Fibroblast of lung (primary cell): ENCODE measurements around the gene RUFY3. TPM values are rescaled to one million over a fixed set of nuclear protein-coding genes. Genes with fewer than 3 reads are reported as not detected.

Experiments
- DNase-seq, 2 donors: peaks; one replicate each; pipeline versions ENCODE4 v3.0.0 to v3.0.0-alpha.2; 2010; ENCODE audit warnings: low read depth in 2 of 2
- H2AFZ ChIP-seq: 2 replicates; pipeline ENCODE4 v1.5.1; 2012; ENCODE audit warnings: low read length, control low read depth, inconsistent platforms
- H3K27ac ChIP-seq: 2 replicates; pipeline ENCODE4 v1.5.1; 2011; ENCODE audit warnings: low read length, control low read depth; ENCODE audit not compliant: insufficient read depth
- H3K27me3 ChIP-seq: 2 replicates; pipeline ENCODE4 v1.5.1; 2011; ENCODE audit warnings: mild to moderate bottlenecking, low read length; ENCODE audit not compliant: control insufficient read depth, insufficient read depth
- H3K36me3 ChIP-seq: 2 replicates; pipeline ENCODE4 v1.5.1; 2011; ENCODE audit warnings: low read length; ENCODE audit not compliant: control insufficient read depth, insufficient read depth
- H3K4me1 ChIP-seq: 2 replicates; pipeline ENCODE4 v1.5.1; 2011; ENCODE audit warnings: low read length; ENCODE audit not compliant: control insufficient read depth, insufficient read depth; ENCODE audit errors: extremely low read depth
- H3K4me2 ChIP-seq: 2 replicates; pipeline ENCODE4 v1.5.1; 2011; ENCODE audit warnings: low read length, control low read depth; ENCODE audit not compliant: insufficient read depth; ENCODE audit errors: extremely low read depth
- H3K4me3 ChIP-seq, 4 experiments: fragments of 200-600 bp in 1 of 4; sonication (generic) in 1 of 4; replicated peaks in 1 of 4; 2 replicates each; pipeline ENCODE4 v1.5.1; 2011 to 2016; ENCODE audit warnings: low read length in 4 of 4, low read depth in 3 of 4, mild to moderate bottlenecking in 3 of 4, control low read depth in 2 of 4, inconsistent platforms in 1 of 4, mixed read lengths in 1 of 4; ENCODE audit not compliant: insufficient read depth in 1 of 4; ENCODE audit errors: control extremely low read depth in 1 of 4
- H3K79me2 ChIP-seq: 2 replicates; pipeline ENCODE4 v1.5.1; 2012; ENCODE audit warnings: mild to moderate bottlenecking, low read length, inconsistent platforms; ENCODE audit not compliant: control insufficient read depth, insufficient read depth
- H3K9ac ChIP-seq: 2 replicates; pipeline ENCODE4 v1.5.1; 2011; ENCODE audit warnings: mild to moderate bottlenecking, low read length, control low read depth; ENCODE audit not compliant: insufficient read depth
- H3K9me3 ChIP-seq: 2 replicates; pipeline ENCODE4 v1.5.1; 2012; ENCODE audit warnings: low read depth, low read length; ENCODE audit not compliant: control insufficient read depth, insufficient read depth
- H4K20me1 ChIP-seq: 2 replicates; pipeline ENCODE4 v1.5.1; 2011; ENCODE audit warnings: low read length; ENCODE audit not compliant: control insufficient read depth, insufficient read depth; ENCODE audit errors: extremely low read depth
- EZH2 ChIP-seq: IDR thresholded peaks from 2 replicates; pipeline ENCODE4 v1.5.1; 2012; ENCODE audit warnings: low read length, control low read depth, mild to moderate bottlenecking; ENCODE audit errors: missing control alignments
- polyA plus RNA-seq, 2 donors: library from polyadenylated mRNA; depleted of rRNA in 1 of 2; stranded (reverse) in 1 of 2; unstranded in 1 of 2; fragments of >200 nt; gene quantifications; 2 replicates each; pipeline ENCODE4 v1.2.1, GENCODE V29; 2011 to 2012; ENCODE audit warnings: missing spikeins in 1 of 2
- total RNA-seq: library from RNA; depleted of rRNA; stranded (reverse); fragments of >200 nt; gene quantifications from 2 replicates; pipeline ENCODE4 v1.2.1, GENCODE V29; 2014
- TF ChIP-seq, protein P1 (sequence below), 2 donors: IDR thresholded peaks in 1 of 2; conservative IDR thresholded peaks in 1 of 2; 1 replicate in 1 of 2; 2 replicates in 1 of 2; pipeline ENCODE4 v1.5.1; 2011 to 2012; ENCODE audit warnings: low read length in 2 of 2, control low read depth in 1 of 2, inconsistent platforms in 1 of 2, low read depth in 1 of 2, mild to moderate bottlenecking in 1 of 2

Gene RUFY3
- total and polyA plus RNA-seq, 2 donors (not counting 1 experiment from before 2014, with no cell fraction given) = 36.3 to 97.8 TPM

DNA sequence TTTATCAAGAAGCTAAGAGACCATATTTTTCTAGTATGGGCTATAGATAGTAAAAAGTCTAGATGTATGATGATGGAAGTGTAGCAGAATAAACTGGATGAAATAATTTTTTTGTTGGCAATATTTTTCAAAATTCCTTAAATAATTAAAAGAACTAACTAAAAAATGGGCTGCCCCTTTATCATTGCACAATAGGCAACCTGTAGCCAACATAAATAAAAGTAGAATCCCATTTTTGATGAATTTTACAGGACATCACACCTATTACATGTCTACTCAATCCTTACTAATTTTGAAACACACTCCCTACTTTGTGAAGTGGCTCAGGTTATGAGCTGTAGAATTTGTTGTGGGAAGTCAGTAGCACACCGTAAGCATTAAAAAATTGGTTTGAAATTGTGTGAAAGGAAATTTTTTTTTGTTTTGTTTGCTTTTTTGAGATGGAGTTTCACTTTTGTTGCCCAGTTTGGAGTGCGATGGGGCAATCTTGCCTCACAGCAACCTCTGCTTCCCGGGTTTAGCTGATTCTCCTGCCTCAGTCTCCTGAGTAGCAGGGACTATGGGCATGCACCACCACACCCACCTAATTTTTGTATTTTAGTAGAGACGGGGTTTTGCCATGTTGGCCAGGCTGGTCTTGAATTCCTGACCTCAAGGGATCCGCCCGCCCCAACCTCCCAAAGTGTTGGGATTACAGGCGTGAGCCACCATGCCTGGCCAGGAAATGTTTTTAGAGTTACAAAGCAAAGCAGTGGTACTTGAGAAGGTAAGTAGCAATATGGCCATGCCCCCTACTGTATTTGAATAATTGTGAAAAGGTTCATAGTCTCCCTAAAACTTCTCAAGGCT is 8.9 kb upstream of the RUFY3 start:
- Histone ChIP-seq H3K27ac (no peak overlapping the region), H3K36me3 (no peaks in the 10 kb centered on the region), H4K20me1 (no peaks in the 10 kb centered on the region), H3K79me2 (peaks cover 29% of the 10 kb centered on the region), H3K9ac (no peak overlapping the region), H2AFZ (no peak overlapping the region), H3K27me3 (no peaks in the 10 kb centered on the region), H3K4me2 (no peak overlapping the region), H3K9me3 (no peaks in the 10 kb centered on the region), H3K4me1 (no peaks in the 10 kb centered on the region), H3K4me3 (no peak overlapping the region)
- no peak for DNase-seq
- TF ChIP-seq, protein P1, sequence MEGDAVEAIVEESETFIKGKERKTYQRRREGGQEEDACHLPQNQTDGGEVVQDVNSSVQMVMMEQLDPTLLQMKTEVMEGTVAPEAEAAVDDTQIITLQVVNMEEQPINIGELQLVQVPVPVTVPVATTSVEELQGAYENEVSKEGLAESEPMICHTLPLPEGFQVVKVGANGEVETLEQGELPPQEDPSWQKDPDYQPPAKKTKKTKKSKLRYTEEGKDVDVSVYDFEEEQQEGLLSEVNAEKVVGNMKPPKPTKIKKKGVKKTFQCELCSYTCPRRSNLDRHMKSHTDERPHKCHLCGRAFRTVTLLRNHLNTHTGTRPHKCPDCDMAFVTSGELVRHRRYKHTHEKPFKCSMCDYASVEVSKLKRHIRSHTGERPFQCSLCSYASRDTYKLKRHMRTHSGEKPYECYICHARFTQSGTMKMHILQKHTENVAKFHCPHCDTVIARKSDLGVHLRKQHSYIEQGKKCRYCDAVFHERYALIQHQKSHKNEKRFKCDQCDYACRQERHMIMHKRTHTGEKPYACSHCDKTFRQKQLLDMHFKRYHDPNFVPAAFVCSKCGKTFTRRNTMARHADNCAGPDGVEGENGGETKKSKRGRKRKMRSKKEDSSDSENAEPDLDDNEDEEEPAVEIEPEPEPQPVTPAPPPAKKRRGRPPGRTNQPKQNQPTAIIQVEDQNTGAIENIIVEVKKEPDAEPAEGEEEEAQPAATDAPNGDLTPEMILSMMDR (conservative IDR thresholded peaks at IDR 0.05 in 1 of 2, IDR thresholded peaks at IDR 0.05 in 1 of 2; ENCODE audit: low read depth in 1 of 2, low read length in 2 of 2) = no peak

DNA sequence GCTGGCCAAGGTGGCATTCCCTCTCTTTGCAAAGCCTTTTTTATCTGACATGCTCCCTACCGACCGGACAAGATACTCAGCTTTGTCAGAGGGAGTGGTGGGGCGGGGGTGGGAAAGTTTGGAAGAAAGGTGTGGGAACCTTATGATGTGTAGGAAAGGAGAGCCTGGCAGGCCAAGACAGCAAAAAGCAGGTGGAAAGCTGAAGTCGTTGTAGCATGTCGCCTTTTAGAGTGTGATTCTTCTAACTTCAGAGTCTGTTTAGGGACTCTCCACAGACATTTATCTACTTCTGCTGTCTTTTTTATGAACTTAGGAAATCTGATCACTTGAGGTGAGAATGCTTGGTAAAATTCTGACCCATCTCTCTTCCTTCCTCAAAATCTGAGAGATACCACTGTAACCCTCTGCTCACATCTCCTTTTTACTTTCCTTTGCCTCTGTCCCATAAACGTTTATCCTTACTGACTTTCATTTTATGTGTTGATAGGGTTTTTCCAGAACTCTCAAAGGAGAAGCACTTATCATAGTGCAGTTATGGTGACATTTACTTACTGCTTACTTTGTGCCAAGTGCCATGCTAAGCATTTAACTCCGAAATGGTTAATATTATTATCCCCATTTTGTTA is 8.2 kb upstream of the RUFY3 start:
- DNase-seq = no peak
- Histone ChIP-seq H3K9ac (no peak overlapping the region), H3K9me3 (no peaks in the 10 kb centered on the region), H3K27me3 (no peaks in the 10 kb centered on the region), H4K20me1 (no peaks in the 10 kb centered on the region), H3K4me2 (no peak overlapping the region), H3K27ac (no peak overlapping the region), H3K4me3 (no peak overlapping the region), H3K36me3 (no peaks in the 10 kb centered on the region), H3K4me1 (no peaks in the 10 kb centered on the region), H3K79me2 (peaks cover 24% of the 10 kb centered on the region), H2AFZ (no peak overlapping the region)
- TF ChIP-seq, protein P1 (conservative IDR thresholded peaks at IDR 0.05 in 1 of 2, IDR thresholded peaks at IDR 0.05 in 1 of 2; ENCODE audit: low read depth in 1 of 2, low read length in 2 of 2) = no peak
- TF ChIP-seq EZH2 = no peak

DNA sequence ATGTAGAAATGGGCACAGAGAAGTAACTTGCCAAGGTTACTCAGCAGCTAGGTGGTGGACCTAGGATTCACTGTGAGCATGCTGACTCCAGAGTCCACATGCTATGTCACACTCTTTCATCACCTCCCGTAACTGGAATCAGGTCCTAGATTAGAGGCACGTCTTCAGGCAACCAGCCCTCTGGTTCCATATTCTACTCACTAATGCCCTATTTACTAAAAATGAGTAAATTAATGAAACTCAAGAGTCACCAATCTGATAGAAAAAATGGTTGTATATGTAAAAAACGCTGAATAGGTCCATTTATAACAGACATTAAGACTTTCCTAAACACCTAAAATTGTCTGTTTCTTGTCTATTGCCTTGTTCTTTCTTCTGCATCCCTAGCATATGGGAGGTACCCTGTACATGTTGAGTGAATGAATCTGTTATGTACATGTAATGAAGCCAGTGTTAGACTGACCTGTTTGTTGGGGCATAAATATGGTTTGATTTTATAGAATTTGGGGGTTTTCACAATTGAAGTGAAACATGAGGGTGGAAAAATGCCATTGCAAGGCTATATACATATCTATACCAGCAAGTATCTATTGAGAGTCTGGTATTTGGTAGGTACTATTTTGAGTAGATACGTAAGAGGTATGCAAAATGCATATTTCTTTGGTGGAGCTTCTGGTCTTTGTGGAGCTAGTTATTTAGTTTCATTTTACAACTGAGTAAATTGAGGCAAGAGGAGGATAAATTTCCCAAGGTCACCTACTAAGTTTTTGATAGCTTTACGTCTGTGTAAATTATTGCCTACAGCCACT is 7.5 kb upstream of the RUFY3 start:
- H3K27me3 ChIP-seq = no peaks in the 10 kb centered on the region
- H3K27ac ChIP-seq = no peak overlapping the region
- H3K79me2 ChIP-seq = peaks cover 20% of the 10 kb centered on the region
- H2AFZ ChIP-seq = no peak overlapping the region
- no peak overlapping the region for H3K4me3 ChIP-seq
- no peak overlapping the region for H3K9ac ChIP-seq
- no peaks in the 10 kb centered on the region for H3K4me1 ChIP-seq
- H3K36me3 ChIP-seq = no peaks in the 10 kb centered on the region
- TF ChIP-seq, protein P1 (conservative IDR thresholded peaks at IDR 0.05 in 1 of 2, IDR thresholded peaks at IDR 0.05 in 1 of 2; ENCODE audit: low read depth in 1 of 2, low read length in 2 of 2) = no peak
- TF ChIP-seq EZH2 = no peak
- no peaks in the 10 kb centered on the region for H4K20me1 ChIP-seq
- peak in 1 of 2 donors; percentile 13 for DNase-seq
- no peak overlapping the region for H3K4me2 ChIP-seq
- no peaks in the 10 kb centered on the region for H3K9me3 ChIP-seq
